Caco-2 (cell line): Measurements from ENCODE around the gene HUWE1. TPM values are rescaled to one million over a fixed set of nuclear protein-coding genes. Genes with fewer than 3 reads are reported as not detected.

ENCODE experiments used
- BruUV-seq: library from RNA; stranded (reverse); fragments of 400-500 nt; replicated peaks from 2 replicates; lab custom pipeline; 2021; lab: Mats Ljungman, UMichigan
- CTCF ChIA-PET: fragments of 300-600 bp; sonication (Branson Sonifier 250); formaldehyde crosslinking; loops from one replicate; lab custom pipeline; 2022; ENCODE audit warnings: antibody characterized with exemption; lab: Charles Lee
- POLR2A ChIA-PET: fragments of 300-600 bp; sonication (Branson Sonifier 250); formaldehyde crosslinking; loops from one replicate; lab custom pipeline; 2022; ENCODE audit warnings: antibody characterized with exemption; lab: Charles Lee
- DNase-seq, 2 experiments: peaks; one replicate each; pipeline versions ENCODE4 v3.0.0 to v3.0.0-alpha.2; 2020 to 2022
- H3K27me3 ChIP-seq: replicated peaks from 2 replicates; pipeline ENCODE4 v1.6.0; 2011; ENCODE audit warnings: low read length; ENCODE audit not compliant: control insufficient read depth, insufficient read depth
- H3K36me3 ChIP-seq: 2 replicates; pipeline ENCODE4 v1.5.1; 2011; ENCODE audit warnings: low read length; ENCODE audit not compliant: control insufficient read depth, insufficient read depth
- H3K4me1 ChIP-seq: fragments of 250-450 bp; sonication (Bioruptor Pico); 2 replicates; pipeline ENCODE4 v1.5.1; 2020; ENCODE audit warnings: mild to moderate bottlenecking
- H3K4me3 ChIP-seq: 2 replicates; pipeline ENCODE4 v1.5.1; 2011; ENCODE audit warnings: low read depth, mild to moderate bottlenecking, control low read depth, low read length
- H3K9me3 ChIP-seq: fragments of 250-450 bp; sonication (Bioruptor Pico); 2 replicates; pipeline ENCODE4 v1.5.1; 2020; ENCODE audit warnings: mild to moderate bottlenecking, moderate library complexity
- H3K27ac Mint-ChIP-seq: one replicate; pipeline ENCODE4 v1.8.0; 2022; ENCODE audit warnings: mixed read lengths; ENCODE audit not compliant: unreplicated experiment
- H3K27me3 Mint-ChIP-seq: one replicate; pipeline ENCODE4 v1.8.0; 2022; ENCODE audit warnings: mixed read lengths; ENCODE audit not compliant: insufficient read depth, unreplicated experiment
- H3K36me3 Mint-ChIP-seq: one replicate; pipeline ENCODE4 v1.8.0; 2022; ENCODE audit warnings: mild to moderate bottlenecking, mixed read lengths; ENCODE audit not compliant: insufficient read depth, unreplicated experiment
- H3K4me1 Mint-ChIP-seq: one replicate; pipeline ENCODE4 v1.8.0; 2022; ENCODE audit warnings: low read depth, mixed read lengths; ENCODE audit not compliant: unreplicated experiment
- H3K4me3 Mint-ChIP-seq: one replicate; pipeline ENCODE4 v1.8.0; 2022; ENCODE audit warnings: mild to moderate bottlenecking, moderate library complexity, mixed read lengths; ENCODE audit not compliant: unreplicated experiment
- H3K9me3 Mint-ChIP-seq: one replicate; pipeline ENCODE4 v1.8.0; 2022; ENCODE audit warnings: mixed read lengths; ENCODE audit not compliant: unreplicated experiment
- CTCF ChIP-seq, 2 experiments: fragments of 200-600 bp in 1 of 2; IDR thresholded peaks; 1 replicate in 1 of 2; 2 replicates in 1 of 2; pipeline versions ENCODE4 v1.5.1 to v1.8.0; 2011 to 2022; ENCODE audit warnings: antibody characterized with exemption in 1 of 2, control low read depth in 1 of 2, inconsistent platforms in 1 of 2, low read depth in 1 of 2, low read length in 1 of 2, mild to moderate bottlenecking in 1 of 2, moderate library complexity in 1 of 2; ENCODE audit not compliant: insufficient read depth in 1 of 2, severe bottlenecking in 1 of 2, unreplicated experiment in 1 of 2
- intact Hi-C: fragments of 100-400 bp; cut with micrococcal nuclease; formaldehyde crosslinking; loops from one replicate; pipeline ENCODE4 v1.10.0; 2022; ENCODE audit not compliant: unreplicated experiment
- total RNA-seq: library from RNA; stranded (reverse); gene quantifications from 2 replicates; pipeline ENCODE4 v1.2.3, GENCODE V29; 2022

HUWE1 gene
- total RNA-seq, 1 experiment from 2014 or later: 222 TPM

GRCh38 chrX:53674581-53674980 lies 11.9 kb downstream of the HUWE1 start:
- TF ChIP-seq CTCF (IDR thresholded peaks at IDR 0.05; ENCODE audit: insufficient read depth in 1 of 2, low read depth in 1 of 2, low read length in 1 of 2, severe bottlenecking in 1 of 2, unreplicated experiment in 1 of 2): no peak
- Mint-ChIP-seq H3K4me1 (no peaks in the 10 kb centered on the region), H3K27me3 (no peaks in the 10 kb centered on the region), H3K36me3 (peaks cover 54% of the 10 kb centered on the region), H3K27ac (no peak overlapping the region), H3K4me3 (no peak overlapping the region), H3K9me3 (no peaks in the 10 kb centered on the region)
- no peaks in the 10 kb centered on the region for H3K9me3 ChIP-seq
- H3K27me3 ChIP-seq: no peaks in the 10 kb centered on the region
- ChIA-PET CTCF (no interaction called here), POLR2A (no interaction called here)
- H3K4me3 ChIP-seq: no peak overlapping the region
- intact Hi-C loops: no loop called here
- no peak for DNase-seq
- no TSS peak for BruUV-seq
- H3K4me1 ChIP-seq: no peaks in the 10 kb centered on the region
- no peaks in the 10 kb centered on the region; the same call in 1 of the 2 replicates for H3K36me3 ChIP-seq

DNA sequence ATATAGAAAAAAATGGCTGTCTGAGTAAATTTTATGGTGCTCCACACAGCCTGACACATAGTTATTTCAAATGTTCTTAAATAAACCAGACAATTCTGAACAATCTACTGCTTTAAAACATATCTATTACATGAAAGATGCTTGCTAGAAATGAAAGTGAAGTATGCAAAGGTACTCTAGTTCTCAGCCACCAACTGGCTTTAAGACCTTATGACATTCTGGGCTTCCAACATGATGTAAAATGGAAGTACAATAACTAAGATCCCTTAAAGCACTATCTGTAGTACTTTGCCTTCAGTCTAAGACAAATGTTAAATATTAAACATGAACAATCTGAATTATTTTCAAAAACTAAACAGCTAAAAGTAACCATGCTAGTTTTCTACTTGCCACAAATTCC lies 17.3 kb downstream of the HUWE1 start:
- CTCF ChIA-PET: no interaction called here
- intact Hi-C loops: no loop called here

GRCh38 chrX:53666171-53666570 lies 20.3 kb downstream of the HUWE1 start:
- no peaks in the 10 kb centered on the region for H3K27me3 ChIP-seq
- no peaks in the 10 kb centered on the region for H3K4me1 ChIP-seq
- Mint-ChIP-seq H3K9me3 (no peaks in the 10 kb centered on the region), H3K4me1 (no peaks in the 10 kb centered on the region), H3K36me3 (peaks cover 39% of the 10 kb centered on the region), H3K27ac (no peak overlapping the region), H3K27me3 (no peaks in the 10 kb centered on the region), H3K4me3 (no peak overlapping the region)
- ChIA-PET CTCF (no interaction called here), POLR2A (no interaction called here)
- no peaks in the 10 kb centered on the region for H3K9me3 ChIP-seq
- H3K36me3 ChIP-seq: no peaks in the 10 kb centered on the region
- BruUV-seq: no TSS peak
- no peak for TF ChIP-seq CTCF (IDR thresholded peaks at IDR 0.05; ENCODE audit: insufficient read depth in 1 of 2, low read depth in 1 of 2, low read length in 1 of 2, severe bottlenecking in 1 of 2, unreplicated experiment in 1 of 2)
- no peak overlapping the region for H3K4me3 ChIP-seq
- intact Hi-C loops: no loop called here
- DNase-seq: no peak

More for the DNA sequence above, 17.3 kb downstream of the HUWE1 start:
- BruUV-seq: no TSS peak
- Mint-ChIP-seq H3K27me3 (no peaks in the 10 kb centered on the region), H3K4me3 (no peak overlapping the region), H3K27ac (no peak overlapping the region), H3K9me3 (no peaks in the 10 kb centered on the region), H3K4me1 (no peaks in the 10 kb centered on the region), H3K36me3 (peaks cover 39% of the 10 kb centered on the region)
- Histone ChIP-seq H3K36me3 (no peaks in the 10 kb centered on the region), H3K9me3 (no peaks in the 10 kb centered on the region), H3K4me3 (no peak overlapping the region), H3K4me1 (no peaks in the 10 kb centered on the region), H3K27me3 (no peaks in the 10 kb centered on the region)
- no peak for DNase-seq
- no peak for TF ChIP-seq CTCF (IDR thresholded peaks at IDR 0.05; ENCODE audit: insufficient read depth in 1 of 2, low read depth in 1 of 2, low read length in 1 of 2, severe bottlenecking in 1 of 2, unreplicated experiment in 1 of 2)
- POLR2A ChIA-PET: no interaction called here
